ENCODE measurements around the gene PRR7.

PRR7 gene

GRCh38 chr5:177446200-177447065, at the start of gene PRR7:
PRR7 (plus strand) TSS chr5:177446814; CDS start chr5:177455068, 8,254 bp downstream.
- H3K4me3 ChIP-seq (replicated peaks; ENCODE audit: low read depth, low read length) = peak within 1 kb of the TSS; percentile 60
- TF ChIP-seq CTCF (IDR thresholded peaks at IDR 0.05; ENCODE audit: low read length, missing control alignments) = no peak
- DNase-seq (ENCODE audit: low read depth) = peak; percentile 59

- H3K4me3 ChIP-seq (replicated peaks; ENCODE audit: low read depth, low read length) = no peak overlapping the region
- no peak for TF ChIP-seq CTCF (IDR thresholded peaks at IDR 0.05; ENCODE audit: low read length, missing control alignments)
- DNase-seq (ENCODE audit: low read depth) = no peak
Observed at GRCh38 chr5:177397875-177398390, 48.7 kb upstream of the PRR7 start.

GRCh38 chr5:177399997-177400868, 46.4 kb upstream of the PRR7 start, which contains the start of gene PFN3:
PFN3 (minus strand) TSS chr5:177400661; CDS start chr5:177400576, 85 bp downstream.
- no peak within 1 kb of the TSS for H3K4me3 ChIP-seq (replicated peaks; ENCODE audit: low read depth, low read length)
- DNase-seq (ENCODE audit: low read depth) = peak; percentile 39

GRCh38 chr5:177402271-177403043, 44.2 kb upstream of the PRR7 start:
- TF ChIP-seq CTCF (IDR thresholded peaks at IDR 0.05; ENCODE audit: low read length, missing control alignments) = peak; percentile 47
- DNase-seq (ENCODE audit: low read depth) = peak; percentile 57
- no peak overlapping the region for H3K4me3 ChIP-seq (replicated peaks; ENCODE audit: low read depth, low read length)

More at GRCh38 chr5:177399997-177400868, 46.4 kb upstream of the PRR7 start, which contains the start of gene PFN3:
- TF ChIP-seq CTCF (IDR thresholded peaks at IDR 0.05; ENCODE audit: low read length, missing control alignments) = no peak

- no peak for TF ChIP-seq CTCF (IDR thresholded peaks at IDR 0.05; ENCODE audit: low read length, missing control alignments)
- DNase-seq (ENCODE audit: low read depth) = no peak
- H3K4me3 ChIP-seq (replicated peaks; ENCODE audit: low read depth, low read length) = peak overlapping the region; percentile 56
Observed at GRCh38 chr5:177403102-177403791, 43.4 kb upstream of the PRR7 start.

Data from fibroblast of pulmonary artery (primary cell).